ENCODE measurements around the gene BBOF1. TPM values are rescaled to one million over a fixed set of nuclear protein-coding genes. Genes with fewer than 3 reads are reported as not detected.
"Not testable (repeated sequence)": the region's sequence is repeated elsewhere in the genome, so short reads cannot be mapped to it uniquely, and the experiment has no call there.

Gene BBOF1, protein sequence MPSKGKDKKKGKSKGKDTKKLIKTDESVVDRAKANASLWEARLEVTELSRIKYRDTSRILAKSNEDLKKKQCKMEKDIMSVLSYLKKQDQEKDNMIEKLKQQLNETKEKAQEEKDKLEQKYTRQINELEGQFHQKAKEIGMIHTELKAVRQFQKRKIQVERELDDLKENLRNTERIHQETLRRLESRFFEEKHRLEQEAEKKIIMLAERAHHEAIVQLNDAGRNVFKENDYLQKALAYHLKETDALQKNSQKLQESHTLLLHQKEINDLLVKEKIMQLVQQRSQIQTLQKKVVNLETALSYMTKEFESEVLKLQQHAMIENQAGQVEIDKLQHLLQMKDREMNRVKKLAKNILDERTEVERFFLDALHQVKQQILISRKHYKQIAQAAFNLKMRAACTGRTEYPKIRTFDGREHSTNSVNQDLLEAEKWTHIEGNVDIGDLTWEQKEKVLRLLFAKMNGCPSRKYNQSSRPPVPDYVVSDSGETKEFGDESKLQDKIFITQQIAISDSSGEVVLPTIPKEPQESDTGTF
- polyA plus RNA-seq (ENCODE audit: insufficient read length in 12 of 12) = 10 to 100 TPM in 3 of 12 donors, 1 to 10 TPM in 8, not detected in 1; 5.6 to 25.1 (median 8.5) TPM
- long read RNA-seq, donor 1, partial matches to known transcripts = 0 of 2 reads
- long read RNA-seq, donor 1, other reads (novel, unspliced or antisense) = 0 of 2 reads
- long read RNA-seq, donor 2, partial matches to known transcripts = 0 of 1 reads
- long read RNA-seq, donor 2, other reads (novel, unspliced or antisense) = 0 of 1 reads
- long read RNA-seq, donor 3, partial matches to known transcripts = 0 of 2 reads
- long read RNA-seq, donor 3, other reads (novel, unspliced or antisense) = 0 of 2 reads
- long read RNA-seq, donor 4 = 0 reads
- long read RNA-seq, donor 5 = 0 reads
- long read RNA-seq, donor 6 = 0 reads
- long read RNA-seq, donor 7 = 0 reads
- long read RNA-seq, donor 8, partial matches to known transcripts = 6 of 6 reads
- long read RNA-seq, donor 8, other reads (novel, unspliced or antisense) = 0 of 6 reads
- long read RNA-seq, donor 9, partial matches to known transcripts = 0 of 1 reads
- long read RNA-seq, donor 9, other reads (novel, unspliced or antisense) = 0 of 1 reads
- long read RNA-seq, donor 10, partial matches to known transcripts = 17 of 17 reads
- long read RNA-seq, donor 10, other reads (novel, unspliced or antisense) = 0 of 17 reads
- long read RNA-seq, donor 11 = 0 reads

DNA sequence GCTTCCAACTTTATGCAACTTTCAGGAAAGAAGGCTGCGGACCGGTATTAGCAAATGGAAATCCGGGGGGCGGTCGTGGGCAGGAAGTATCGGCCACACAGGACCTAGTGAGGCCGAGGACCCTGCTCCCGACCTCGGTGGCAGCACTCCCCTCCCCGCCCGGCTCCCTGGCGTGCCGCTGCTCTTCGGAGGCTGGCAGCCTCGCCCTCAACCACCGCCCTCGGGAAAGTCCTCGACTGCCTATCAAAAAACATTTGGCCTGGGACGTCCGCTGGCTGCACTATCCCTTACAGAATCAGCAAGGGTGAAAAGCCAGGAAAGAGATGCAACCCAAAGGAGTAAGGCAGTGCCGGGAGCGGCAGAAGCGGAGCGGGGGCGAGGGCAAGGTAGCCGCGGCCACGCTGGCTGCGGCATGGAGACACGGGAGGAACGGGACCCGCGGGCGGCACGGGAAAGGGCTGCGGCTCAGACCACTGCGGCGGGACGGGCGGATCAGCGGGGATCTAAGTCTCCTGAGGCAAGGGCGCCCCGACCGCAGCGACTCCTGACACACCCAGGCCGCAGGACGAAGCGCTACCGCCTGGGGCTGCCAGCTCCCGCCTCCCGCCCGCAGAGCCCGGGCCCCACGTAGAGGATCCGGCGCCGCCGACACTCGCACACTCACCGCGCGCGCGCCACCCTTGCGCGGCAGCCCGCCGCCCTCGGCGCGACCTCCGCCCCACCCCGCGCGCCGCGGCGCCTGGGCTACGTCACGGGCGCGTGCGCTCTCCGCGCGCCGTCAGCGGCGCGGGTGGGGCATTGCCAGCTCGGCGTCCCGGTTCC is at the start of gene BBOF1, which contains the start of gene ENTPD5:
TSS of gene BBOF1 (plus strand) at position 764 of the 822 bp plus-strand sequence. CDS start 130 bp downstream, outside the sequence.
TSS of gene ENTPD5 (minus strand) at position 703 of the 822 bp plus-strand sequence. CDS start 31,186 bp downstream, outside the sequence.
- DNase-seq = peak; percentile 86

DNA sequence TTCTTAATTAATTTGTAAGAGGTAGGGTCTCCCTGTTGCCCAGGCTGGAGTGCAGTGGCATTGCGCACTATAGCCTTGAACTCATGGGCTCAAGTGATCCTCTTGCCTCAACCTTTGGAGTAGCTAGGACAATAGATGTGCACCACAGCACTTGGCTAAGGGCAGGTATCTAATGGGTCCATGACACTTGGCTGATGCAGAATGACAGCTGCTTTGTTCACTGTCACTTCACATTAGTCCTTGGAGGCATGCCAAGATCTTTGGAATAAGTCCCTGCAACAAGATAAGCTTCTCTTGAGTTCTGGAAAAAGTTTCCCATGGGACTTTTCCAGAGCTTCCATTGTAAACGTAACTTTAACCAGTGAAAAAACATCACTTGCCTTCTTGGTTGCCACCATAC is 45.7 kb upstream of the BBOF1 start:
- DNase-seq = no peak

DNA sequence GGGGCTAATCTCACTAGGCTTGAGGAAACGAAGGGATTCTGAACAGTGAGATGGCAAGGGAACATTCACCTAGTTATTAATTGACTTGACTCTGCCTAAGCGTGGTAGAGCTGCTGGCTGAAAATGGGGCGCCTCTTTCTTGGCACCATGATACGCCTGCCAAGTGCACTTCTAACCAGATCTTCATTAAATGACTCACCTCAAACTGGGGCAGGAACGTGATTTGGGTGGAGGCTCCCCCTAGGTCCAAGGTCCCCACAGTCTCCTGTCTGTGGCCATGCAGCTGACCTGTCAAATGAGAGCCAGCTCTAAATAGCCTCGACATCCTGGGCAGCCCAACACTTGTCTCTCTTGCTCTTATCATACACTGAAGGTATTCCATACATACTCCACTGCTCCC is 43.0 kb upstream of the BBOF1 start:
- no peak for DNase-seq

DNA sequence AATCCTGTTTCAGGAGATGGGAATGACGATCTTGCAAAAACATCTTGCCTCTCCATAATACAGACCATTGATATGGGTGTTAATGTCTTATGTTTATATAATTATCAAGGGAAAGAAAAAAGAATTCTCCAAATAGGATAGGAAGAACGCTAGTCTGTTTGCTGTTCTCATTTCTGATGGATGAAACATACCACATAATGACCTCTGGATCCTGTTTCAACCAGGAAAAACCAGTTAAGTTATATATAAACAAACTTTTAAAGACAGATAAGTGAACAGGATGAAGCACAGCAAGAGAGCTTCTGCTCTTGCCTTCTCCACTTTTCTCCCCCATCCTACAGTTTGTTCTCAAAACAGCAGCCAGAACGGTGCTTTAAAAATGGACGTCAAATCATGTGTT is 41.3 kb upstream of the BBOF1 start:
- no peak for DNase-seq

DNA sequence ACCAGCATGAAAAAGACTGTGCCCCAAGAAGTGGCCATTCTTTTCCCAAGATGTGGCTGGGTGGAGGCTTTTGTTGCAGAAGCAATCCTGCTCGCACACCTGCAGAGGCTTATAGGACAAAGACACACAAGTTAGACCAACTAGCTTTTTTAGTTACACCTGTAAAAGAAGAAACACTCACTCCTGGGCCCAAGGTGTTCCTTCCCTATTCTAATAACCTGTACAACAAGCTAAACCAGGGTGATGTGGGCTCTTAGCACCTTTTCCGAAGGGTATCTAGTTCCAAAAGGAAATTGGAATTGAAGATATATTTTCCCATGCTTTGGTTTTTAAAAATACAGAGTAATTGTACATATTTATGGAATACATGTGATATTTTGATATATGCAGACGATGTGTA is 31.1 kb upstream of the BBOF1 start:
- no peak for DNase-seq

DNA sequence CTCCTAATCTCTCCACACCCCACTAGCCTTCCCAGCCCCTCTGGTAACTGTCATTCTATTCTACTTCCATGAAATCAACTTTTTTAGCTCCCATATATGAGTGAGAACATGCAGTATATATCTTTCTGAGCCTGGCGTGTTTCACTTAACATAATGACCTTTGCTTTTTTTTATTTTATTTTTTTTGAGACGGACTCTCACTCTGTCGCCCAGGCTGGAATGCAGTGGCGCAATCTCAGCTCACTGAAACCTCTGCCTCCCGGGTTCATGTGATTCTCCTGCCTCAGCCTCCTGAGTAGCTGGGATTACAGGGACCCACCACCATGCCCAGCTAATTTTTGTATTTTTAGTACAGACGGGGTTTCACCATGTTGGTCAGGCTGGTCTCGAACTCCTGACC is 30.5 kb upstream of the BBOF1 start:
- DNase-seq = not testable (repeated sequence)

DNA sequence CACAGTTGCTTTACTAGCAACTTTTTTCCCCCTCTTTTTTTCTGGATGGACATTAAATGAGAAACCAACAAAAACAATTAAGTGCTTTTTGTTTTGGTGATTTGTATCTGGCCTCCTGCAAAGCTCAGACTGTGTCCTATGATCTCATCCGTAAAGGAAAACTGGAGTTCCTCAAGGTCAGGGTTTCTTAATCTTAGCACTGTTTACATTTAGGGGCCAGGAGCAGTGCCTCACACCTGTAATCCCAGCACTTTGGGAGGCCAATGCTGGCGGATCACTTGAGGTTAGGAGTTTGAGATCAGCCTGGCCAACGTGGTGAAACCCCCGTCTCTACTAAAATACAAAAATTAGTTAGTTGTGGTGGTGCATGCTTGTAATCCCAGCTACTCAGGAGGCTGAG is 28.1 kb upstream of the BBOF1 start:
- DNase-seq = no peak

DNA sequence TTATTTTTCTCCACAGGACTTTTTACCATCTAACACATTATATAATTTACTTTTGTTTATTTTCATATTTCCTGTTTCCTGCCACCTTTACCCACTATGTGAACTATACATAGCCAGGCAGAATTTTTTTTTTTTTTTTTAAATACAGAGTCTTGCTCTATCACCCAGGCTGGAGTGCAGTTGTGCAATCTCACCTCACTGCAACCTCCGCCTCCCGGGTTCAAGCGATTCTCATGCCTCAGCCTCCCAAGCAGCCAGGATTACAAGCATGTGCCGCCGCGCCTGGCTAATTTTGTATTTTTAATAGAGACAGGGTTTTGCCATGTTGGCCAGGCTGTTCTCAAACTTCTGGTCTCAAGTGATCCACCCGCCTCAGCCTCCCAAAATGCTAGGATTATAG is 24.2 kb upstream of the BBOF1 start:
- not testable (repeated sequence) for DNase-seq

DNA sequence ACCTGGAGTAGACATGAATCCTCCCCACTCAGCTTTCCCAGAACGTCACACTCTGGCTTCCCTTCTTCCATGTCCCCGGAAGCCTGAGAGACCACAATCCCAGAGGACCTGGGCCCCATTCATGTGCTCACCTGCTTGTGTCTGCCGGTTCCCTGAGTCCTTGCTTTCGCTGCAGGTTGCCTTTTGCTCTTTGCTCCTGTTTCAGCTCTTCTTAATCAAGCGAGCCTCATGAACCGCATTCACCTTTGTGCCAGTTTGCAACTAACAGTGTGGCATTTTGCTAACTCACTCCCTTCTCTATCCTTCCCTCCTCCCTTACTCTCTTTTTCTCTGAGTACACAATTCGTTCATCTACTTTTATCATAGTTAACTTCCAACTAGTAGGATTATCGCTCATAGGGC is 23.2 kb upstream of the BBOF1 start:
- no peak for DNase-seq

DNA sequence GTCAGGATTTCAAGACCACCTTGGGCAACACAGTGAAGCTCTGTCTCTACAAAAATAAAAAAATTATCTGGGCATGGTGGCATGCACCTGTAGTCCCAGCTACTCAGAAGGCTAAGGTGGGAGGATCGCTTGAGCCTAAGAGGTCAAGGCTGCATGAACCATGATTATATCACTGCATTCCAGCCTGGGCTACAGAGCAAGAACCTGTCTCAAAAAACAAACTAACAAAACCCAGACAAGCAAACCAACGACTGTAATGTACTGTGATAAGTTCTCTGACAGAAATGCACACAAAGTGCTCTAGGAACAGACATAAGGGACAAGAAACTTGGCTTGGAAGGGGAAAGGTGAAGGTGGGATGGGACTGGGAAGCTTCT is 22.4 kb upstream of the BBOF1 start:
- DNase-seq = no peak

DNA sequence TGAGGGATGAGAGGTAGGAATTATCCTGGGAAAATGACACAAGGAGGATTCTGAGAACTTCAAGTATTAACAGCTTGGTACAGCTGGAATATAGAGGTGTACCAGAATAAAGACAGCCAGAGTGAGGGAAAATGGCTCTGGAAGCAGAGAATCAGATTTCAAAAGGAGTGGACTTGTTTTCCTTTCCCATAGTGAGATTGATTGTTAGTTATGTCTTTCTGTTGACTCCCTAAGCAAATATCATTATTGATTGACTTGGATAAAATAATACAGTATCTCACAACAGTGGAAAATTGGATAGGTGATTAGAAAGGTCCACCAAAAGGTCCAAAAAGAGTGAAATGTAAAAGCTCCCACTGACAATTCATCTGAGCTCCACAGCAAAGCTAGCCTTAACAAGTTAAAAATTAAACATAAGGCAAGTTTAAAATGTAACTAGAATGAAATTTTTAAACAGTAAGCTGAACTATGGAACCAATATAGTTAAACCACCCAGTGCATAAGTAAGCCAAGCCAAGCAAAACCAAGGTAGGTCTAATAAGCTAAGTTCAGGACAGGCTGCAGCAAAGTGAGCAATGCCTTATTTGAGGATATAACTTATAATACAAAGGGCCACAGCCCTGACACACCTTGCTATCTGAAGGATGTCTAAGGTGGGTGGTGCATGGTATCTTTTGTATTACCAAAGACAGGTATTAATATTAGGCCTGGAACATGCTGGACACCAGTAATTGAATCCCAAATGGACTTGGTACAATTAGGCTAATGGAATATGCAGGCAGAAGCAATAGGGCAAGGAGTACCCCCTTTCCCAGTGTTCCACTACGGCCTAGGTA is 21.8 kb upstream of the BBOF1 start:
- no peak for DNase-seq

DNA sequence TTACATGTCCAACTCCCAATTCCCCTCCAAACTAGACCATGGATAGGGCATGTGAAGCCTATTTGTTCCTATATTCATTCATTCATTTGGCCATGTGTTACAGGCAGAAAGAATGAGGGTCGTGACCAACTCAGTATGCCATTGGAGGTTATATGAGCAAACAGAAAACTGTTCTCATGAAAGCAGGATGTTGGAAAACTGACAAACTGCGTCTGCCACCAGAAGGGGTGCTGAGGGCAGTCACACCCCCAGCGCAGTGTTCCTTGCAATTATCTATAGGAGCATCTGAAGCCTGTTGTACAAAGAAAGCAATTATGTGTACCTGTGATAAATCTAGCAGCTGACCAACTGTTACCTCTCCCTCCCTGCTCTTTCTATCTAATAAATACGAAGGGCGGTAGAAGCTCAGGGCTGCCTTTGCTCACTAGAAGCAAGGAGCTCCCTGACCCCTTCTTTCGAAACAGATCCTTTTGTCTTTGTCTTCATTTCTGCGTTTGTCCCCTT is 21.2 kb upstream of the BBOF1 start:
- DNase-seq = no peak

DNA sequence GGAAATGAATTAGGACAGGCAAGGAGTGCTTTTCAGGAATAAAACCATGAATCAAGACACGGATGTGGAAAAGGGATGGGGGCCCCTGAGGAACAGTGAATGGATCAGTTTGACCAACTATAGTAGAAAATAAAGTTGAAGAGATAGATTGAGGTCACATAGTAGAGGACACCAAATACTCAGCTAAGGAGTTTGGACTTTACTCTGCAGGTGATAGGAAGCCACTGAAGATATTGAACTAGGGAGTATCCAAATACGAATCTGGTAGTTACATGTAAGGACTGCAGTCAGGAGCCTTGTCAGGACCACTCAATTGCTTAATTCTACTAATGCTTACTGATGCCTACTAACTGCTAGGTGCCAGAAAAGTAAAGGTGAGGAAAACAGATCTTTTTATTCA is 20.4 kb upstream of the BBOF1 start:
- no peak for DNase-seq

DNA sequence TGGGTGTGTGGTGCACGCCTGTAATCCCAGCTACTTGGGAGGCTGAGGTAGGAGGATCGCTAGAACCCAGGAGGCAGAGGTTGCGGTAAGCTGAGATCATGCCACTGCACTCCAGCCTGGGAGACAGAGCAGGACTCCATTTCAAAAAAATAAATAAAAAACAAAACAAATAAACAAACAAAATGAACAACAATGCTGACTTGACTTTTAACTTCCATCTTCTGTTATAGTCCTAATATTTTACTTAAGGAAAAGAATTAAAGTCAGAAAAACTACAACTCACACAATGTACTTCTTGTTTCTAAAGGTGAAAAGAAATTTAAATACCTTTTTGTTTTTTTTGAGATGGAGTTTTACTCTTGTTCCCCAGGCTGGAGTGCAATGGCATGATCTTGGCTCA is 13.5 kb upstream of the BBOF1 start:
- DNase-seq = not testable (repeated sequence)

DNA sequence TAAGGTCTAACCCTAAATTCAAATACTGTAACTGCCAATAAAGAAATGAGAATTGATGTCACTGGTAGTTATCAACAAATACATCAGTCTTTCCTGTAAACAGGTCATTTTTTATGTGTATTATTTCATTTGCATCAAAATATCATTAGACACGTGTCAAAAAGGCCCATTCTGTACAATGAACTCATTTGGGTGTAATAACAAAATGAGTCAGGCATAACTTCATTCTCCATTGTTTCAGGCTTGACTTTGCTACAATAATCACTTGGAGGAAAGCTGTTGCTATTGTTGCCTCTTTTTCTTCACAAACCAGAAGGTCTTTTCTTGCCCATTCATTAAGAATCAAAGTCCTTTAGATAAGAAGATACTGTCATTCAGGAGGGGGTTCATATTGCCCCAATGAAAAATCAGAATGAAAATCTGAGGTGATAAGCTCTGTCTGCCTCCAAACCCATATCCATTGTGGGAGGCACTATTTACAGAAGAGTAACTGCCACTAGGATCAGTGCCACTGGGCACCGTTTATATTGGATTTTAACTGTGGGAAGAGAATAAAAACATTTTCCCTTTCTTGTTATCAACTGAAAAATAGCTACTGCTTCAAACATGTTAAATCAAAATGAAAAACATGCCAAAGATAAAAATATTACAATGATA is 10.2 kb upstream of the BBOF1 start:
- DNase-seq = no peak

DNA sequence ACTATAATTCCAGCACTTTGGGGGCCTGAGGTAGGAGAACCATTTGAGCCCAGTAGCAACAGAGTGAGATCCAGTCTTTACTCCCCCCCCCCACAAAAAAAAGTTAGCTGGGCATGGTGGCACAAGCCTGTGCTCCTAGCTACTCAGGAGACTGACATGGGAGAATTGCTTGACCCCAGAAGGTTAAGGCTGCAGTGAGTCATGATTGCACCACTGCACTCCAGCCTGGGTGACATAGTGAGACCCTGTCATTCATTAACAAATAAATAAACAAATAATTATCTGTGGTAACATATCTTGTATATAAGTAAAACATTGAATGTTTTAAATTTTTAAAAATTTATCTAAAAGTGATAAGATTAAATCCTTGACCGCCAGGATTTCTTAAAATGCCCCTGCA is 4.8 kb upstream of the BBOF1 start:
- no peak for DNase-seq

DNA sequence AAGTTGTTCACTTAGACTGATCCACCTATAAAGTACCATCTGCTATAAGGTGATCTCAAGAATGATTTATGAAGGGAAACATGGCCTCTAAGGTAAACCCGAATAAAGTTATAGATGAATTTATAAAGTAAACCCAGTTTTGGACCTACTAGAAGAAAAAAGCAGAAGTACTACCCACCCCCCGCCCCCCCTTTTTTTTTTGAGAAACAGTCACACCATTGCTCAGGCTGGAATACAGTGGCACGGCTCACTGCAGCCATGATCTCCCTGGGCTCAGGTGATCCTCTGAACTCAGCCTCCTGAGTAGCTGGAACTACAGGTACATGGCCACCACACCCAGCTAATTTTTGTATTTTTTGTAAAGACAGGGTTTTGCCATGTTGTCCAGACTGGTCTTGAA is 4.0 kb upstream of the BBOF1 start:
- no peak for DNase-seq

DNA sequence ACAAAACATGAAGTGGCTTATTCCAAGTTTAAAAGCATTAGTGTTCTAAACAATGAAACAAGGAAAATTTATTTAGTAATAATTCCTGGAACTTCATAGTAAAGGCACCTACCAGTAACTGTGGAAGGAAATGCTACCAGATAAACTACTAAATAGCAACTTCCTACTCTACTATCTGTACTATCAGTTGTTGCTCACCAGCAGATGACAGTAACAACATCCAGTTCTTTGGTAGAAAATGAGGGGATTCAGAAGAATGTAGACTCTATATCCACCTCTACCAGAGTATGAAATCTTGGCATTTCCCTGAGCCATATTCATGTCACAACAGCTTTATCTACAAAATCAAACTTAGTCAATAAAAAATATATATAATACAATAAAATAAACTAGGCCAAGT is 3.2 kb upstream of the BBOF1 start:
- DNase-seq = no peak

DNA sequence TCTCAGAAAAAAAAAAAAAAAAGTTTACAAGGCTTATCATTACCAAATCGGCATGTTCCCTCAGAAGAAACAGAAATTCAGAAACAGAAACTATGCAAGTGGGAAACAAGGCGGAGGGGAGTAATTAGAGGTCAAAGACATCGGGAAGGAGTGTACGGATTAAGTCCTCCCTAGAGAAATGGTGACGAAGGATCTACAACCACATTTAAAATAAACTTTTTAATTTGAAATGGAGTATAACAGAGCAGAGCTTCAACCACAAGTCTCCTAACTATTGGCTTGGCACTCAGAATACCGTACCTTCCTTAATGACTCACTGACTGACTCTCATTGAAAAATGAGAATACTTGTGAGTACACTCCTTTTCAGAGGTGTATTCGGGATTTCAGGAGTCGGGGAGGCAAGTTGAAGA is 969 bp upstream of the BBOF1 start:
- no peak for DNase-seq

Data from muscle of arm (tissue), 14 donors.